ENCODE measurements around the gene EPHA2.

GRCh38 chr1:16075337-16076030 lies 80.4 kb downstream of the EPHA2 start:
- no peak for TF ChIP-seq EP300 (IDR thresholded peaks at IDR 0.05)
- TF ChIP-seq CTCF (IDR thresholded peaks at IDR 0.05), result no peak

Data from tibial nerve (tissue), 4 donors.